Measurements from ENCODE around the gene LRRIQ1. TPM values are rescaled to one million over a fixed set of nuclear protein-coding genes. Genes with fewer than 3 reads are reported as not detected.
"Not testable (repeated sequence)": the region's sequence is repeated elsewhere in the genome, so short reads cannot be mapped to it uniquely, and the experiment has no call there.

LRRIQ1 gene
- total and polyA plus RNA-seq, 8 donors = 0.31 to 2.0 (median 0.74) TPM

GRCh38 chr12:85190728-85191127, 154.6 kb downstream of the LRRIQ1 start:
- Histone ChIP-seq H3K36me3 (no peaks in the 10 kb centered on the region), H3K27ac (no peak overlapping the region), H3K27me3 (no peaks in the 10 kb centered on the region), H3K9me3 (no peaks in the 10 kb centered on the region), H3K4me1 (no peaks in the 10 kb centered on the region), H3K4me3 (no peak overlapping the region)
- ATAC-seq (no peak), FAIRE-seq (no peak), DNase-seq (no peak)
- 47 to 57% methylated on average over 2 of the region's 2 CpGs for WGBS, 2 donors
- intact Hi-C loops (cut with DNase I) = no loop called here
- TF ChIP-seq CTCF (IDR thresholded peaks at IDR 0.05) = no peak

- H3K36me3 ChIP-seq; FAIRE-seq; H3K4me3 ChIP-seq; DNase-seq; ATAC-seq; H3K9me3 ChIP-seq; intact Hi-C loops (cut with DNase I); H3K27ac ChIP-seq; H3K4me1 ChIP-seq; H3K27me3 ChIP-seq: not testable (repeated sequence)
- WGBS, 2 donors = 59% methylated on average over 3 of the region's 3 CpGs
Measured at GRCh38 chr12:85203809-85204208, 167.7 kb downstream of the LRRIQ1 start.

GRCh38 chr12:85206543-85206942, 170.4 kb downstream of the LRRIQ1 start:
- 69 to 77% methylated on average over 4 of the region's 4 CpGs for WGBS, 2 donors
- intact Hi-C loops (cut with DNase I) = no loop called here

GRCh38 chr12:85224339-85224738, 188.2 kb downstream of the LRRIQ1 start:
- H3K4me1 ChIP-seq; H3K36me3 ChIP-seq; H3K4me3 ChIP-seq; DNase-seq; FAIRE-seq; H3K27ac ChIP-seq; ATAC-seq; intact Hi-C loops (cut with DNase I); H3K9me3 ChIP-seq; H3K27me3 ChIP-seq: not testable (repeated sequence)
- 94% methylated on average over 1 of the region's 1 CpG for WGBS, 2 donors

More at GRCh38 chr12:85206543-85206942, 170.4 kb downstream of the LRRIQ1 start:
- no peak for FAIRE-seq
- TF ChIP-seq CTCF (IDR thresholded peaks at IDR 0.05) = no peak
- Histone ChIP-seq H3K36me3 (no peaks in the 10 kb centered on the region), H3K27ac (no peak overlapping the region), H3K4me3 (no peak overlapping the region), H3K9me3 (no peaks in the 10 kb centered on the region), H3K27me3 (no peaks in the 10 kb centered on the region), H3K4me1 (no peaks in the 10 kb centered on the region)
- DNase-seq = no peak
- no peak for ATAC-seq

GRCh38 chr12:85225501-85225900, 189.3 kb downstream of the LRRIQ1 start:
- H3K27me3 ChIP-seq = no peaks in the 10 kb centered on the region
- intact Hi-C loops (cut with DNase I) = no loop called here
- no peaks in the 10 kb centered on the region for H3K36me3 ChIP-seq
- no peak for TF ChIP-seq CTCF (IDR thresholded peaks at IDR 0.05)
- no peak for FAIRE-seq
- no peaks in the 10 kb centered on the region for H3K4me1 ChIP-seq
- H3K4me3 ChIP-seq = no peak overlapping the region
- no peak overlapping the region for H3K27ac ChIP-seq
- ATAC-seq = no peak
- no peaks in the 10 kb centered on the region for H3K9me3 ChIP-seq
- DNase-seq = no peak
- WGBS, 2 donors = 53 to 64% methylated on average over 1 of the region's 1 CpG

GRCh38 chr12:85237327-85237726, 201.2 kb downstream of the LRRIQ1 start:
- Histone ChIP-seq H3K27ac (no peak overlapping the region), H3K27me3 (no peaks in the 10 kb centered on the region), H3K4me3 (no peak overlapping the region), H3K9me3 (no peaks in the 10 kb centered on the region), H3K36me3 (no peaks in the 10 kb centered on the region), H3K4me1 (no peaks in the 10 kb centered on the region)
- WGBS, 2 donors = 31 to 43% methylated on average over 2 of the region's 2 CpGs
- no peak for DNase-seq
- TF ChIP-seq CTCF (IDR thresholded peaks at IDR 0.05) = no peak
- intact Hi-C loops (cut with DNase I) = no loop called here
- no peak for ATAC-seq
- FAIRE-seq = no peak

Measured in pancreas (tissue), 10 donors.